Nephron progenitor cell (in vitro differentiated cells): ENCODE data around the gene MEIOB.

ENCODE experiments used
- DNase-seq: peaks from one replicate; pipeline ENCODE4 v3.0.0; 2021
- H3K27ac Mint-ChIP-seq: 2 replicates; pipeline ENCODE4 v1.8.0; 2021; ENCODE audit warnings: mild to moderate bottlenecking, moderate library complexity, mixed read lengths
- H3K27me3 Mint-ChIP-seq: 2 replicates; pipeline ENCODE4 v1.8.0; 2021; ENCODE audit warnings: mild to moderate bottlenecking, low read depth, mixed read lengths; ENCODE audit not compliant: poor library complexity
- H3K36me3 Mint-ChIP-seq: 2 replicates; pipeline ENCODE4 v1.8.0; 2021; ENCODE audit warnings: low read depth, mixed read lengths
- H3K4me1 Mint-ChIP-seq: 2 replicates; pipeline ENCODE4 v1.8.0; 2021; ENCODE audit warnings: mixed read lengths
- H3K4me3 Mint-ChIP-seq: 2 replicates; pipeline ENCODE4 v1.8.0; 2021; ENCODE audit warnings: mild to moderate bottlenecking, moderate library complexity, mixed read lengths
- H3K9me3 Mint-ChIP-seq: 2 replicates; pipeline ENCODE4 v1.8.0; 2021; ENCODE audit warnings: mild to moderate bottlenecking, moderate library complexity, mixed read lengths
- TF ChIP-seq, protein P1 (sequence below): fragments of 200-600 bp; sonication (generic); IDR thresholded peaks from 2 replicates; pipeline ENCODE4 v1.5.0; 2021; ENCODE audit warnings: antibody characterized with exemption

Gene MEIOB

GRCh38 chr16:1815461-1815860 lies 56.5 kb downstream of the MEIOB start:
- no peak for DNase-seq
- no peaks in the 10 kb centered on the region for H3K4me1 Mint-ChIP-seq
- no peak overlapping the region for H3K27ac Mint-ChIP-seq
- H3K9me3 Mint-ChIP-seq = no peaks in the 10 kb centered on the region
- TF ChIP-seq, protein P1, sequence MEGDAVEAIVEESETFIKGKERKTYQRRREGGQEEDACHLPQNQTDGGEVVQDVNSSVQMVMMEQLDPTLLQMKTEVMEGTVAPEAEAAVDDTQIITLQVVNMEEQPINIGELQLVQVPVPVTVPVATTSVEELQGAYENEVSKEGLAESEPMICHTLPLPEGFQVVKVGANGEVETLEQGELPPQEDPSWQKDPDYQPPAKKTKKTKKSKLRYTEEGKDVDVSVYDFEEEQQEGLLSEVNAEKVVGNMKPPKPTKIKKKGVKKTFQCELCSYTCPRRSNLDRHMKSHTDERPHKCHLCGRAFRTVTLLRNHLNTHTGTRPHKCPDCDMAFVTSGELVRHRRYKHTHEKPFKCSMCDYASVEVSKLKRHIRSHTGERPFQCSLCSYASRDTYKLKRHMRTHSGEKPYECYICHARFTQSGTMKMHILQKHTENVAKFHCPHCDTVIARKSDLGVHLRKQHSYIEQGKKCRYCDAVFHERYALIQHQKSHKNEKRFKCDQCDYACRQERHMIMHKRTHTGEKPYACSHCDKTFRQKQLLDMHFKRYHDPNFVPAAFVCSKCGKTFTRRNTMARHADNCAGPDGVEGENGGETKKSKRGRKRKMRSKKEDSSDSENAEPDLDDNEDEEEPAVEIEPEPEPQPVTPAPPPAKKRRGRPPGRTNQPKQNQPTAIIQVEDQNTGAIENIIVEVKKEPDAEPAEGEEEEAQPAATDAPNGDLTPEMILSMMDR = no peak
- H3K27me3 Mint-ChIP-seq = no peaks in the 10 kb centered on the region
- no peak overlapping the region for H3K4me3 Mint-ChIP-seq
- peaks cover 26% of the 10 kb centered on the region for H3K36me3 Mint-ChIP-seq

GRCh38 chr16:1812732-1813163 lies 59.2 kb downstream of the MEIOB start:
- Mint-ChIP-seq H3K4me3 (no peak overlapping the region), H3K36me3 (peaks cover 27% of the 10 kb centered on the region), H3K27me3 (no peaks in the 10 kb centered on the region), H3K9me3 (no peaks in the 10 kb centered on the region), H3K27ac (no peak overlapping the region), H3K4me1 (no peaks in the 10 kb centered on the region)
- DNase-seq = peak; percentile 57
- TF ChIP-seq, protein P1 = peak; percentile 50

DNA sequence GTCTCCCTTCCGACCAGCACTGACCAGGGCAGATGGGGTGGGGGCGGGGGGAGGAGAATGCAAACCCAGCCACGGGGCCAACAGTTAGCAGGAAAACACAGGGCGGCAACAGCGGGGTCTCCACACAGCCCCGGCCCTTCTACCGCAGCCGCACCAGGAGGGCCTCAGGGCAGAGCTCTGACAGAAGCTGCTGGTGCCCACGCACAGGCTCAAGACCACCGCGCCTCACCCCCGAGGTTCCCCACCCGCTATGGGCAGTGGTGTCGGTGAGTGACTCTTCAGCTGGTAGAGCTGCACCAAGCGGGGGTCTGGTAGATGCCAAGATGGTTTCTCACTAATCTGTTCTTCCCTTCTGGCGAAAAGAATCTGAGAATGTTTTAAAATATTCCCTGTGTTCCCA lies 61.4 kb downstream of the MEIOB start:
- Mint-ChIP-seq H3K9me3 (peaks cover 13% of the 10 kb centered on the region), H3K27ac (no peak overlapping the region), H3K4me1 (no peaks in the 10 kb centered on the region), H3K36me3 (peaks cover 47% of the 10 kb centered on the region), H3K4me3 (no peak overlapping the region), H3K27me3 (no peaks in the 10 kb centered on the region)
- TF ChIP-seq, protein P1 = no peak
- DNase-seq = no peak

DNA sequence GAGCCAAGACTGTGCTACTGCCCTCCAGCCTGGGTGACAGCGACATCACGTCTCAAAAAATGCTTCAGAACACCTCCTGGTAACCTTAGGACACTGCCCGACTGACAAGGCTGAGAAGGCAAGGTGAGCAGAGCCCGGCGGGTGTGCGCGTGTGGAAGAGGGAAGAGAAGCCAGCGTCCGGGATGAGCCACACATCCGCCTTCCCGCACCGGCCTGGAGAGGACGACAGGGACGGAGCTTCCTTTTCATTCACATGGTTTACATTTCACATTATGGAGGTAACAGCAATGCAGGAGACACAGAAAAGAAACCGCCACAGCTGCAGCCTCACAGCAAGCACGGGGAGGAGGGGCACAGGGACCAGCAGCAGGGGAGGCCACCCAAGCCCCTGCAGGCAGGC lies 61.9 kb downstream of the MEIOB start:
- Mint-ChIP-seq H3K9me3 (peaks cover 14% of the 10 kb centered on the region), H3K4me1 (no peaks in the 10 kb centered on the region), H3K36me3 (peaks cover 47% of the 10 kb centered on the region), H3K4me3 (no peak overlapping the region), H3K27ac (no peak overlapping the region), H3K27me3 (no peaks in the 10 kb centered on the region)
- no peak for DNase-seq
- TF ChIP-seq, protein P1 = no peak

GRCh38 chr16:1809281-1809801 lies 62.6 kb downstream of the MEIOB start:
- Mint-ChIP-seq H3K27ac (no peak overlapping the region), H3K36me3 (peaks cover 50% of the 10 kb centered on the region), H3K4me1 (no peaks in the 10 kb centered on the region), H3K27me3 (no peaks in the 10 kb centered on the region), H3K9me3 (peaks cover 14% of the 10 kb centered on the region), H3K4me3 (no peak overlapping the region)
- TF ChIP-seq, protein P1 = no peak
- DNase-seq = no peak

DNA sequence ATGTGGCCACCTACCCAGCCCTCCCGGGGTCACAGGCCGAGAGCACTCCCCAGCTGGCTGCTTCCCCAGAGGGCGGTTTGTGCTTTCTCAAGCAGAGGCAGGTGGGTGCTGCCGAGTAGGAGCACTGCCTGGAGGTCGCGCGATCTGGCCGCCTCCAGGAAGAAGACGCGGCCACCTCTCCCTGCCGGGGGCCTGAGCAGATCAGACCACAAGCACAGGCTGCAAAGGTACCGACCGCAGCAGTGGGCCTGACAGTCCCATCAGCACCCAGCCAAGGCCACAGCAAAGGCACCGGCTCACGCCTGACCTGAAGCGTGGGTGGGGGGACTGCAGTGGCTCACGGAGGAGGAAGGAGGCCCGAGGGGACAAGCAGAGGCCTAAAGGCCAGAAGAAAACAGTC lies 63.3 kb downstream of the MEIOB start:
- Mint-ChIP-seq H3K36me3 (peaks cover 50% of the 10 kb centered on the region), H3K27ac (no peak overlapping the region), H3K4me1 (no peaks in the 10 kb centered on the region), H3K27me3 (no peaks in the 10 kb centered on the region), H3K4me3 (no peak overlapping the region), H3K9me3 (peaks cover 14% of the 10 kb centered on the region)
- no peak for DNase-seq
- TF ChIP-seq, protein P1 = no peak
